GM12892 (cell line): ENCODE measurements around the gene GRK3. TPM values are rescaled to one million over a fixed set of nuclear protein-coding genes. Genes with fewer than 3 reads are reported as not detected.
"Not testable (repeated sequence)": the region's sequence is repeated elsewhere in the genome, so short reads cannot be mapped to it uniquely, and the experiment has no call there.

Source experiments
- DNase-seq: peaks from one replicate; pipeline ENCODE4 v3.0.0; 2011; ENCODE audit not compliant: insufficient read length
- FAIRE-seq: peaks from 2 replicates; lab custom pipeline; 2011; peaks lifted over from hg19 to GRCh38; lab: Jason Lieb, UNC
- POLR2A ChIP-seq: IDR thresholded peaks from 2 replicates; pipeline ENCODE4 v1.6.1; 2011; ENCODE audit warnings: low read depth, low read length, control low read depth
- POLR2AphosphoS5 ChIP-seq: IDR thresholded peaks from 2 replicates; pipeline ENCODE4 v1.6.1; 2011; ENCODE audit warnings: low read depth, low read length, control low read depth
- TAF1 ChIP-seq: IDR thresholded peaks from 2 replicates; pipeline ENCODE4 v1.6.1; 2011; ENCODE audit warnings: low read depth, mild to moderate bottlenecking, control low read depth, low read length, borderline replicate concordance
- polyA plus RNA-seq: library from polyadenylated mRNA; unstranded; fragments of >200 nt; gene quantifications from one replicate; pipeline ENCODE4 v1.2.1, GENCODE V29; 2012; ENCODE audit warnings: missing spikeins, inconsistent platforms; ENCODE audit not compliant: missing spikeins

Gene GRK3
- polyA plus RNA-seq = 14.4 TPM

- DNase-seq (peak; percentile 58), FAIRE-seq (peak; percentile 94)
- TF ChIP-seq POLR2A (peak; percentile 72; the same call in 1 of the 2 replicates), POLR2AphosphoS5 (peak; percentile 74), TAF1 (no peak)
Observed at GRCh38 chr22:25564320-25564978, at the start of gene GRK3. TSS of gene GRK3 (plus strand) at chr22:25564675. CDS start at chr22:25565041, 366 bp downstream.

- no peak for DNase-seq
- FAIRE-seq = no peak
- TF ChIP-seq TAF1 (no peak), POLR2A (no peak), POLR2AphosphoS5 (no peak)
Observed at GRCh38 chr22:25518000-25518663, 46.3 kb upstream of the GRK3 start.

- FAIRE-seq (no peak), DNase-seq (no peak)
- no peak for TF ChIP-seq TAF1
- no peak for TF ChIP-seq POLR2AphosphoS5
- TF ChIP-seq POLR2A = no peak
Observed at GRCh38 chr22:25525376-25525775, 39.1 kb upstream of the GRK3 start.

- not testable (repeated sequence) for DNase-seq
Observed at GRCh38 chr22:25525804-25526584, 38.5 kb upstream of the GRK3 start.

GRCh38 chr22:25527016-25527415 is 37.5 kb upstream of the GRK3 start:
- DNase-seq, FAIRE-seq: not testable (repeated sequence)

More at GRCh38 chr22:25525804-25526584, 38.5 kb upstream of the GRK3 start:
- FAIRE-seq = peak; percentile 46

- FAIRE-seq, DNase-seq: not testable (repeated sequence)
Observed at GRCh38 chr22:25528068-25528467, 36.4 kb upstream of the GRK3 start.

- DNase-seq, FAIRE-seq: not testable (repeated sequence)
Observed at GRCh38 chr22:25529059-25529458, 35.4 kb upstream of the GRK3 start.

- FAIRE-seq, DNase-seq: not testable (repeated sequence)
Observed at GRCh38 chr22:25529541-25530137, 34.8 kb upstream of the GRK3 start.

- DNase-seq, FAIRE-seq: not testable (repeated sequence)
Observed at GRCh38 chr22:25531677-25532076, 32.8 kb upstream of the GRK3 start.

- TF ChIP-seq TAF1 (no peak), POLR2A (no peak), POLR2AphosphoS5 (no peak)
- no peak for FAIRE-seq
- DNase-seq = no peak
Observed at GRCh38 chr22:25534724-25535123, 29.8 kb upstream of the GRK3 start.

GRCh38 chr22:25536589-25536988 is 27.9 kb upstream of the GRK3 start:
- TF ChIP-seq POLR2AphosphoS5 = no peak
- TF ChIP-seq POLR2A = no peak
- TF ChIP-seq TAF1 = no peak
- DNase-seq = no peak
- peak; percentile 17 for FAIRE-seq

- FAIRE-seq (no peak), DNase-seq (no peak)
- TF ChIP-seq TAF1 = no peak
- TF ChIP-seq POLR2AphosphoS5 = no peak
- no peak for TF ChIP-seq POLR2A
Observed at GRCh38 chr22:25540166-25540907, 24.1 kb upstream of the GRK3 start.
